Panc1 (cell line): ENCODE results near the gene HTT-AS.

Experiments used
- POLR2AphosphoS5 ChIP-seq: IDR thresholded peaks from 2 replicates; pipeline ENCODE4 v1.6.1; 2012; ENCODE audit warnings: mild to moderate bottlenecking, low read depth, low read length, moderate library complexity
- REST ChIP-seq, 2 experiments: IDR thresholded peaks; 2 replicates each; pipeline ENCODE4 v1.6.1; 2011 to 2012; ENCODE audit warnings: low read depth in 2 of 2, control low read depth in 1 of 2, low read length in 1 of 2, mild to moderate bottlenecking in 1 of 2, moderate library complexity in 1 of 2; ENCODE audit not compliant: insufficient read depth in 1 of 2
- TCF7L2 ChIP-seq: IDR thresholded peaks from 2 replicates; pipeline ENCODE4 v1.6.1; 2011; ENCODE audit warnings: mild to moderate bottlenecking, low read depth, low read length, inconsistent platforms
- TF ChIP-seq, protein P1 (sequence below): fragments of 450-650 bp; IDR thresholded peaks from 2 replicates; pipeline ENCODE4 v1.5.1; 2017; ENCODE audit warnings: mild to moderate bottlenecking

DNA sequence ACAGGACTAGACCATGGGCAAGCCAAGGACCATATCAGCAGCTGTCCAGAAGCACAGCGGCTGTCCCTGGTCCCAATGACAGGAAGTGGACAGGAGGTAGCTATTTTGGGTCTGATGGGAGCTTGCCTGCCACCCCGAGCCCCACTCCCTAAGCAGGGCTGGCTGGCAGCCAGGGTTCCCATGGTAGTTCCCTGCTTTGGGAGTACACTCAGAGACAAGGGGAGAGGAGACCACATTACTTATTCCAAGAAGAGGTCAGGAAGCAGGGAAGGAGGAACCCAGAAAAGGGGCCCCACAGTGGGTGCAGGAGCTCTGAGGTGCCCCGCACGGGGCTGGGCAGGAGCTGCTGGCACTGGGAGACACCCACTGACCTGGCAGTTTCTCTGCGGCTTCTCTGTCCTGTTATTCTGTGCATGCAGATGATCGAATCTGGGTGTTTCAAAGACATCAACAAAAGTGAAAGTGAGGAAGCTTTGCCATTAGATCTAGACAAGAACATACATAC, 36.3 kb downstream of the HTT-AS start:
- no peak for TF ChIP-seq REST (IDR thresholded peaks at IDR 0.05; ENCODE audit: insufficient read depth in 1 of 2, low read depth in 2 of 2, low read length in 1 of 2)
- TF ChIP-seq, protein P1, sequence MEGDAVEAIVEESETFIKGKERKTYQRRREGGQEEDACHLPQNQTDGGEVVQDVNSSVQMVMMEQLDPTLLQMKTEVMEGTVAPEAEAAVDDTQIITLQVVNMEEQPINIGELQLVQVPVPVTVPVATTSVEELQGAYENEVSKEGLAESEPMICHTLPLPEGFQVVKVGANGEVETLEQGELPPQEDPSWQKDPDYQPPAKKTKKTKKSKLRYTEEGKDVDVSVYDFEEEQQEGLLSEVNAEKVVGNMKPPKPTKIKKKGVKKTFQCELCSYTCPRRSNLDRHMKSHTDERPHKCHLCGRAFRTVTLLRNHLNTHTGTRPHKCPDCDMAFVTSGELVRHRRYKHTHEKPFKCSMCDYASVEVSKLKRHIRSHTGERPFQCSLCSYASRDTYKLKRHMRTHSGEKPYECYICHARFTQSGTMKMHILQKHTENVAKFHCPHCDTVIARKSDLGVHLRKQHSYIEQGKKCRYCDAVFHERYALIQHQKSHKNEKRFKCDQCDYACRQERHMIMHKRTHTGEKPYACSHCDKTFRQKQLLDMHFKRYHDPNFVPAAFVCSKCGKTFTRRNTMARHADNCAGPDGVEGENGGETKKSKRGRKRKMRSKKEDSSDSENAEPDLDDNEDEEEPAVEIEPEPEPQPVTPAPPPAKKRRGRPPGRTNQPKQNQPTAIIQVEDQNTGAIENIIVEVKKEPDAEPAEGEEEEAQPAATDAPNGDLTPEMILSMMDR, result no peak
- no peak for TF ChIP-seq POLR2AphosphoS5
- no peak for TF ChIP-seq TCF7L2
